Ishikawa (cell line): ENCODE measurements around the gene EVA1B.

Source experiments
- CEBPB ChIP-seq: IDR thresholded peaks from 2 replicates; pipeline ENCODE4 v1.6.1; 2012
- CREB1 ChIP-seq: IDR thresholded peaks from 2 replicates; pipeline ENCODE4 v1.6.1; 2012; ENCODE audit warnings: low read depth
- EGR1 ChIP-seq: IDR thresholded peaks from 2 replicates; pipeline ENCODE4 v1.6.1; 2012
- EP300 ChIP-seq: IDR thresholded peaks from 2 replicates; pipeline ENCODE4 v1.6.1; 2012; ENCODE audit warnings: borderline replicate concordance
- FOXM1 ChIP-seq: IDR thresholded peaks from 2 replicates; pipeline ENCODE4 v1.6.1; 2012; ENCODE audit warnings: low read depth, borderline replicate concordance
- MAX ChIP-seq: IDR thresholded peaks from 2 replicates; pipeline ENCODE4 v1.6.1; 2012
- NFIC ChIP-seq: IDR thresholded peaks from 2 replicates; pipeline ENCODE4 v1.6.1; 2012
- RAD21 ChIP-seq: IDR thresholded peaks from 2 replicates; pipeline ENCODE4 v1.6.1; 2012; ENCODE audit warnings: low read depth
- REST ChIP-seq: IDR thresholded peaks from 2 replicates; pipeline ENCODE4 v1.6.1; 2012; ENCODE audit warnings: low read depth, mild to moderate bottlenecking
- TAF1 ChIP-seq: IDR thresholded peaks from 2 replicates; pipeline ENCODE4 v1.6.1; 2012; ENCODE audit warnings: low read depth, mild to moderate bottlenecking
- TCF12 ChIP-seq: IDR thresholded peaks from 2 replicates; pipeline ENCODE4 v1.6.1; 2012; ENCODE audit warnings: low read depth
- TEAD4 ChIP-seq: IDR thresholded peaks from 2 replicates; pipeline ENCODE4 v1.6.1; 2012
- USF1 ChIP-seq: IDR thresholded peaks from 2 replicates; pipeline ENCODE4 v1.6.1; 2012
- YY1 ChIP-seq: IDR thresholded peaks from 2 replicates; pipeline ENCODE4 v1.6.1; 2012; ENCODE audit warnings: low read depth
- ZBTB7A ChIP-seq: IDR thresholded peaks from 2 replicates; pipeline ENCODE4 v1.6.1; 2012; ENCODE audit warnings: low read depth

EVA1B gene

GRCh38 chr1:36328088-36328480 lies 4.6 kb upstream of the EVA1B start:
- TF ChIP-seq NFIC, result no peak
- TF ChIP-seq CREB1, result no peak
- no peak for TF ChIP-seq EGR1
- TF ChIP-seq TEAD4, result no peak

- TF ChIP-seq YY1, result no peak
- TF ChIP-seq FOXM1, result no peak
- TF ChIP-seq RAD21, result no peak
- no peak for TF ChIP-seq CREB1
- TF ChIP-seq ZBTB7A, result no peak
- TF ChIP-seq EP300, result no peak
- TF ChIP-seq NFIC, result no peak
- TF ChIP-seq USF1, result no peak
- TF ChIP-seq EGR1, result no peak
- no peak for TF ChIP-seq TCF12
- TF ChIP-seq CEBPB, result no peak
- TF ChIP-seq REST, result no peak
- no peak for TF ChIP-seq MAX
- no peak for TF ChIP-seq TEAD4
- TF ChIP-seq TAF1, result no peak
Measured at GRCh38 chr1:36327421-36328087, 4.1 kb upstream of the EVA1B start.

- no peak for TF ChIP-seq FOXM1
- TF ChIP-seq NFIC, result peak; percentile 39; the same call in 1 of the 2 replicates
- TF ChIP-seq YY1, result no peak
- no peak for TF ChIP-seq MAX
- no peak for TF ChIP-seq CEBPB
- TF ChIP-seq RAD21, result no peak
Measured at GRCh38 chr1:36326499-36326898, 3.1 kb upstream of the EVA1B start.

GRCh38 chr1:36324353-36324703 lies 883 bp upstream of the EVA1B start:
- no peak for TF ChIP-seq TEAD4
- no peak for TF ChIP-seq EGR1
- no peak for TF ChIP-seq FOXM1
- no peak for TF ChIP-seq EP300
- TF ChIP-seq REST, result no peak
- TF ChIP-seq YY1, result no peak
- TF ChIP-seq CREB1, result no peak
- no peak for TF ChIP-seq NFIC
- TF ChIP-seq CEBPB, result no peak
- no peak for TF ChIP-seq TAF1

- TF ChIP-seq MAX (peak; percentile 16; the same call in 1 of the 2 replicates), TCF12 (no peak; the same call in 1 of the 2 replicates)
Measured at GRCh38 chr1:36322786-36323635, 434 bp downstream of the EVA1B start.

- TF ChIP-seq TCF12, result no peak
Measured at GRCh38 chr1:36322041-36322785, 1.2 kb downstream of the EVA1B start.
